K562 (cell line): ENCODE data around the gene IPCEF1. TPM values are rescaled to one million over a fixed set of nuclear protein-coding genes. Genes with fewer than 3 reads are reported as not detected.

ENCODE experiments used
- ZBTB40 ChIP-seq, 2 experiments: fragments of 450-650 bp in 1 of 2; sonication (generic) in 1 of 2; formaldehyde crosslinking in 1 of 2; IDR thresholded peaks; 2 replicates each; pipeline versions ENCODE4 v1.7.1 to v1.9.0; 2016 to 2022; ENCODE audit warnings: inconsistent platforms in 1 of 2, mild to moderate bottlenecking in 1 of 2, missing genetic modification reagents in 1 of 2
- ZNF239 ChIP-seq: fragments of 250-450 bp; sonication (Bioruptor Pico); IDR thresholded peaks from 2 replicates; pipeline ENCODE4 v1.4.0; 2020; ENCODE audit warnings: mild to moderate bottlenecking
- polyA plus RNA-seq, 8 experiments: library from polyadenylated mRNA; depleted of rRNA in 4 of 8; stranded (reverse) in 5 of 8; unstranded in 3 of 8; fragments of >200 nt; fragmentation: Nextera tagmentation in 2 of 8; fragmentation: Illumina TruSeq in 1 of 8; extraction: Ambion mirVana in 2 of 8; extraction: Trizol in 1 of 8; gene quantifications; 2 replicates each; pipeline versions ENCODE4 v1.2.1 to v1.2.3, GENCODE V29; 2011 to 2014; ENCODE audit warnings: inconsistent platforms in 1 of 8, missing spikeins in 1 of 8
- total RNA-seq, 7 experiments: library from RNA; depleted of rRNA in 6 of 7; stranded (reverse); fragments of >200 nt in 6 of 7; fragmentation: Illumina TruSeq in 2 of 7; extraction: Trizol in 2 of 7; gene quantifications; 2 replicates each; pipeline versions ENCODE4 v1.2.1 to v1.2.3, GENCODE V29; 2011 to 2021; ENCODE audit warnings: low replicate concordance in 1 of 7

The IPCEF1 gene
- total and polyA plus RNA-seq, 9 of the 15 experiments (the other 6 are each of a cell fraction or from before 2014, with no cell fraction given) = 0.14 to 0.18 TPM; not detected in 7

GRCh38 chr6:154161689-154162088 is 194.9 kb downstream of the IPCEF1 start (continued):
- TF ChIP-seq ZBTB40 (IDR thresholded peaks at IDR 0.05) (no peak), ZBTB40 (CRISPR knock-in tag; IDR thresholded peaks at IDR 0.05) (no peak), ZNF239 (no peak)
- TF ChIP-seq, all 486 proteins: peak for 0
